Esophagus muscularis mucosa (tissue), 3 donors: ENCODE results near the gene FOS.

Experiments used
- CTCF ChIP-seq, 3 experiments: fragments of 200-600 bp in 2 of 3; fragments of 450-650 bp in 1 of 3; sonication (generic) in 2 of 3; IDR thresholded peaks; one replicate each; pipeline ENCODE4 v1.5.1; 2017 to 2019; ENCODE audit warnings: antibody characterized with exemption in 3 of 3, mild to moderate bottlenecking in 2 of 3, moderate library complexity in 1 of 3
- EP300 ChIP-seq: sonication (generic); formaldehyde crosslinking; IDR thresholded peaks from one replicate; pipeline ENCODE4 v1.6.1; 2017; ENCODE audit warnings: antibody characterized with exemption

- TF ChIP-seq CTCF (IDR thresholded peaks at IDR 0.05) (no peak), EP300 (no peak)
These were observed 47.3 kb upstream of the FOS start for GRCh38 chr14:75231320-75231719.
